ENCODE data around the gene DPF1.

DNA sequence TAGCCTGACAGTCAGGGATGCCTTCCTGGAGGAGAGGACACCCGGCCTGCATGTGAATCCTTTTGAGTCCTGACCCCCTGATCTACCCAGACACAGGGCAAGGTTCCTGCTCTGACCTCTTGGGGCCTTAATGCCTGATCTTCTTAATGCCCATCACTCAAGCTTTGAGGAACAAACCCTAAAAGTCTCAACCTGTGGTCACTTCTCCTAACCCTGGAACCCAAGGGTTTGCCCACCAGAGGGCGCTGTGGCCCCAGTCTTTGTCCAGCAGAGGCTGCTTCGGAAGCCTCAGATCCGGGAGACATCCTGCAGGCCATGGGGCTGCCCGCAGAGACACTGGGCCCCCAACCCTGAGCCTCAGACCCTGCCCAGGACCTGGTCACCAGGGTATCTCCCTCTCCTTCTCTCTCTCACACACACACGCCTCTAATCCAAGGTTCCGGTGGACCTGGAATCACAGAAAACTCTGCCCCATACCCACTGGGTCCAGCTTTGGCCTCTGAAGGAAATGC, 9.8 kb upstream of the DPF1 start:
- TF ChIP-seq POLR2A (IDR thresholded peaks at IDR 0.05), result no peak
- TF ChIP-seq, protein P1, sequence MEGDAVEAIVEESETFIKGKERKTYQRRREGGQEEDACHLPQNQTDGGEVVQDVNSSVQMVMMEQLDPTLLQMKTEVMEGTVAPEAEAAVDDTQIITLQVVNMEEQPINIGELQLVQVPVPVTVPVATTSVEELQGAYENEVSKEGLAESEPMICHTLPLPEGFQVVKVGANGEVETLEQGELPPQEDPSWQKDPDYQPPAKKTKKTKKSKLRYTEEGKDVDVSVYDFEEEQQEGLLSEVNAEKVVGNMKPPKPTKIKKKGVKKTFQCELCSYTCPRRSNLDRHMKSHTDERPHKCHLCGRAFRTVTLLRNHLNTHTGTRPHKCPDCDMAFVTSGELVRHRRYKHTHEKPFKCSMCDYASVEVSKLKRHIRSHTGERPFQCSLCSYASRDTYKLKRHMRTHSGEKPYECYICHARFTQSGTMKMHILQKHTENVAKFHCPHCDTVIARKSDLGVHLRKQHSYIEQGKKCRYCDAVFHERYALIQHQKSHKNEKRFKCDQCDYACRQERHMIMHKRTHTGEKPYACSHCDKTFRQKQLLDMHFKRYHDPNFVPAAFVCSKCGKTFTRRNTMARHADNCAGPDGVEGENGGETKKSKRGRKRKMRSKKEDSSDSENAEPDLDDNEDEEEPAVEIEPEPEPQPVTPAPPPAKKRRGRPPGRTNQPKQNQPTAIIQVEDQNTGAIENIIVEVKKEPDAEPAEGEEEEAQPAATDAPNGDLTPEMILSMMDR (IDR thresholded peaks at IDR 0.05), result peak; percentile 32 to 76 (median 70)
